ENCODE results near the gene ERVH48-1. TPM values are rescaled to one million over a fixed set of nuclear protein-coding genes. Genes with fewer than 3 reads are reported as not detected.
"Not testable (repeated sequence)": the region's sequence is repeated elsewhere in the genome, so short reads cannot be mapped to it uniquely, and the experiment has no call there.

ERVH48-1 gene
- total and polyA plus RNA-seq, 3 donors from 2014 or later, result 0.24 to 0.47 (median 0.25) TPM

GRCh38 chr21:42962380-42963007 lies 37.1 kb upstream of the ERVH48-1 start:
- TF ChIP-seq CTCF (IDR thresholded peaks at IDR 0.05) (no peak), POLR2A (IDR thresholded peaks at IDR 0.05) (no peak)
- 83 to 88% methylated on average over 6 of the region's 6 CpGs for WGBS, 2 donors
- intact Hi-C loops (cut with DNase I; ENCODE audit: low total_unique reads), result no loop called here
- Histone ChIP-seq H3K27ac (no peak overlapping the region), H3K4me3 (no peak overlapping the region), H3K9me3 (no peaks in the 10 kb centered on the region), H3K27me3 (no peaks in the 10 kb centered on the region), H3K4me1 (no peaks in the 10 kb centered on the region), H3K36me3 (ENCODE audit: low read depth, missing control alignments) (no peaks in the 10 kb centered on the region)
- no peak for DNase-seq

- Histone ChIP-seq H3K4me3 (no peak overlapping the region), H3K36me3 (ENCODE audit: low read depth, missing control alignments) (no peaks in the 10 kb centered on the region), H3K27me3 (no peaks in the 10 kb centered on the region), H3K4me1 (no peaks in the 10 kb centered on the region), H3K9me3 (no peaks in the 10 kb centered on the region), H3K27ac (no peak overlapping the region)
- no peak for DNase-seq
- TF ChIP-seq CTCF (IDR thresholded peaks at IDR 0.05) (no peak), POLR2A (IDR thresholded peaks at IDR 0.05) (no peak)
- intact Hi-C loops (cut with DNase I; ENCODE audit: low total_unique reads), result no loop called here
- 73 to 83% methylated on average over 3 of the region's 3 CpGs for WGBS, 2 donors
Observed at GRCh38 chr21:42959728-42960127, 34.3 kb upstream of the ERVH48-1 start.

- WGBS, 2 donors, result 83 to 94% methylated on average over 6 of the region's 6 CpGs
- H3K27me3 ChIP-seq; H3K36me3 ChIP-seq (ENCODE audit: low read depth, missing control alignments); H3K4me3 ChIP-seq; H3K27ac ChIP-seq; DNase-seq; H3K9me3 ChIP-seq; H3K4me1 ChIP-seq; intact Hi-C loops (cut with DNase I; ENCODE audit: low total_unique reads): not testable (repeated sequence)
Observed at GRCh38 chr21:42958122-42958521, 32.7 kb upstream of the ERVH48-1 start.

GRCh38 chr21:42956824-42957630 lies 31.6 kb upstream of the ERVH48-1 start:
- Histone ChIP-seq H3K9me3 (no peaks in the 10 kb centered on the region), H3K27me3 (no peaks in the 10 kb centered on the region), H3K36me3 (ENCODE audit: low read depth, missing control alignments) (no peaks in the 10 kb centered on the region), H3K4me3 (no peak overlapping the region), H3K27ac (no peak overlapping the region), H3K4me1 (no peaks in the 10 kb centered on the region)
- DNase-seq, result no peak
- TF ChIP-seq POLR2A (IDR thresholded peaks at IDR 0.05) (no peak), CTCF (IDR thresholded peaks at IDR 0.05) (no peak)
- WGBS, 2 donors, result 88 to 91% methylated on average over 13 of the region's 13 CpGs
- intact Hi-C loops (cut with DNase I; ENCODE audit: low total_unique reads), result no loop called here

GRCh38 chr21:42951193-42951592 lies 25.8 kb upstream of the ERVH48-1 start:
- H3K9me3 ChIP-seq; H3K4me3 ChIP-seq; intact Hi-C loops (cut with DNase I; ENCODE audit: low total_unique reads); H3K27me3 ChIP-seq; H3K27ac ChIP-seq; H3K36me3 ChIP-seq (ENCODE audit: low read depth, missing control alignments); H3K4me1 ChIP-seq; DNase-seq: not testable (repeated sequence)
- WGBS, 2 donors, result 93 to 95% methylated on average over 9 of the region's 9 CpGs

GRCh38 chr21:42949094-42949755 lies 23.8 kb upstream of the ERVH48-1 start:
- H3K4me3 ChIP-seq; H3K27me3 ChIP-seq; H3K9me3 ChIP-seq; H3K27ac ChIP-seq; H3K36me3 ChIP-seq (ENCODE audit: low read depth, missing control alignments); intact Hi-C loops (cut with DNase I; ENCODE audit: low total_unique reads); H3K4me1 ChIP-seq; DNase-seq: not testable (repeated sequence)
- WGBS, 2 donors, result 82 to 88% methylated on average over 13 of the region's 13 CpGs

All from testis (tissue), 3 donors.